ENCODE data around the gene CDK1. TPM values are rescaled to one million over a fixed set of nuclear protein-coding genes. Genes with fewer than 3 reads are reported as not detected.
"Not testable (repeated sequence)": the region's sequence is repeated elsewhere in the genome, so short reads cannot be mapped to it uniquely, and the experiment has no call there.

CDK1 gene
- total and polyA plus RNA-seq, 2 donors (not counting 3 experiments of a cell fraction or from before 2014, with no cell fraction given): 19.9 to 70.1 TPM

- Histone ChIP-seq H3K27ac (ENCODE audit: insufficient read depth, low read depth, low read length) (no peak overlapping the region), H3K4me1 (ENCODE audit: control insufficient read depth, extremely low read depth, insufficient read depth, low read length) (peaks cover 2% of the 10 kb centered on the region), H3K27me3 (ENCODE audit: control insufficient read depth in 2 of 2, insufficient read depth in 2 of 2, low read length in 2 of 2) (no peaks in the 10 kb centered on the region), H3K9me3 (replicated peaks; ENCODE audit: control insufficient read depth, insufficient read depth, low read length) (no peaks in the 10 kb centered on the region), H4K20me1 (replicated peaks; ENCODE audit: control insufficient read depth, extremely low read depth, insufficient read depth, low read length) (no peaks in the 10 kb centered on the region), H3K4me3 (replicated peaks in 1 of 3; ENCODE audit: insufficient read depth in 1 of 3, low read depth in 1 of 3, low read length in 3 of 3) (no peak overlapping the region), H3K79me2 (ENCODE audit: control insufficient read depth, insufficient read depth, low read length) (no peaks in the 10 kb centered on the region), H2AFZ (ENCODE audit: low read depth, low read length) (no peak overlapping the region), H3K4me2 (ENCODE audit: insufficient read depth, low read length) (no peak overlapping the region), H3K9ac (replicated peaks; ENCODE audit: extremely low read depth, insufficient read depth, low read length) (no peak overlapping the region), H3K36me3 (ENCODE audit: control insufficient read depth in 2 of 2, extremely low read depth in 1 of 2, insufficient read depth in 2 of 2, low read length in 2 of 2) (no peaks in the 10 kb centered on the region), H3K9me1 (replicated peaks; ENCODE audit: control insufficient read depth, extremely low read depth, insufficient read depth, low read length) (no peaks in the 10 kb centered on the region)
- intact Hi-C loops (cut with micrococcal nuclease): no loop called here
- TF ChIP-seq POLR2AphosphoS5 (IDR thresholded peaks at IDR 0.05; ENCODE audit: insufficient read depth, low read depth, low read length): no peak
- no peak for TF ChIP-seq GATA2 (IDR thresholded peaks at IDR 0.05; ENCODE audit: insufficient read depth, insufficient read length, low read depth, low read length)
- no peak for TF ChIP-seq POLR2A (IDR thresholded peaks at IDR 0.05; ENCODE audit: low read depth, low read length)
- TF ChIP-seq, protein P1, sequence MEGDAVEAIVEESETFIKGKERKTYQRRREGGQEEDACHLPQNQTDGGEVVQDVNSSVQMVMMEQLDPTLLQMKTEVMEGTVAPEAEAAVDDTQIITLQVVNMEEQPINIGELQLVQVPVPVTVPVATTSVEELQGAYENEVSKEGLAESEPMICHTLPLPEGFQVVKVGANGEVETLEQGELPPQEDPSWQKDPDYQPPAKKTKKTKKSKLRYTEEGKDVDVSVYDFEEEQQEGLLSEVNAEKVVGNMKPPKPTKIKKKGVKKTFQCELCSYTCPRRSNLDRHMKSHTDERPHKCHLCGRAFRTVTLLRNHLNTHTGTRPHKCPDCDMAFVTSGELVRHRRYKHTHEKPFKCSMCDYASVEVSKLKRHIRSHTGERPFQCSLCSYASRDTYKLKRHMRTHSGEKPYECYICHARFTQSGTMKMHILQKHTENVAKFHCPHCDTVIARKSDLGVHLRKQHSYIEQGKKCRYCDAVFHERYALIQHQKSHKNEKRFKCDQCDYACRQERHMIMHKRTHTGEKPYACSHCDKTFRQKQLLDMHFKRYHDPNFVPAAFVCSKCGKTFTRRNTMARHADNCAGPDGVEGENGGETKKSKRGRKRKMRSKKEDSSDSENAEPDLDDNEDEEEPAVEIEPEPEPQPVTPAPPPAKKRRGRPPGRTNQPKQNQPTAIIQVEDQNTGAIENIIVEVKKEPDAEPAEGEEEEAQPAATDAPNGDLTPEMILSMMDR (IDR thresholded peaks at IDR 0.05; ENCODE audit: extremely low read depth in 1 of 2, insufficient read depth in 1 of 2, low read depth in 1 of 2, low read length in 2 of 2): no peak
- no peak for DNase-seq (ENCODE audit: low read depth, low spot score)
- no TSS peak for BruUV-seq (replicated peaks)
- ChIA-PET POLR2A (no interaction called here), CTCF (interaction anchor here (1.4 to 3.2 kb wide), 2 partner anchors 14 to 800 kb away, joined by 3 to 10 read pairs; no protein-coding TSS in a partner anchor)
- dilution Hi-C loops (cut with MboI; ENCODE audit: extremely low pct_ligation_motif_present, low sequenced_read_pairs): no loop called here
- no peak for FAIRE-seq
Measured at GRCh38 chr10:60834401-60834800, 56.1 kb downstream of the CDK1 start.

DNA sequence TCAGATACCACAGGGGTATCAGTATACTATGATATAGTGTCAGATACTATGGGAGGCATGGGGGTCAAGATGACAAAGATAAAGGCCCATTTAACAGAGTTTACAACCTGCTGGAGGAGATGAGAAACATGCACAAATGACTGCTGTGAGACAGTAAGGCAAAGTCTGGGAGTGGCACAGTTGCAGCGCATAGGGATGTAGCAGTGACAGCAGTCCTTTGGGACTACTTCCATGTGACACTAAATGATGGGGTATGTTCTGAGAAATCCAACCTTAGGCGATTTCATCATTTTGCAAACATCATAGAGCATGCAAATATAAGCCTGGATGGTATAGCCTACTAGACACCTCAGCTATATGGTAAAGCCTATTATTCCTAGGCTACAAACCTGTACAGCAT is 56.8 kb downstream of the CDK1 start:
- no peak overlapping the region for H3K27ac ChIP-seq (ENCODE audit: insufficient read depth, low read depth, low read length)
- no TSS peak for BruUV-seq (replicated peaks)
- no peak overlapping the region for H2AFZ ChIP-seq (ENCODE audit: low read depth, low read length)
- H3K36me3 ChIP-seq (ENCODE audit: control insufficient read depth in 2 of 2, extremely low read depth in 1 of 2, insufficient read depth in 2 of 2, low read length in 2 of 2): no peaks in the 10 kb centered on the region
- H3K4me2 ChIP-seq (ENCODE audit: insufficient read depth, low read length): no peak overlapping the region
- dilution Hi-C loops (cut with MboI; ENCODE audit: extremely low pct_ligation_motif_present, low sequenced_read_pairs) (no loop called here), intact Hi-C loops (cut with micrococcal nuclease) (no loop called here)
- H3K79me2 ChIP-seq (ENCODE audit: control insufficient read depth, insufficient read depth, low read length): no peaks in the 10 kb centered on the region
- H3K4me1 ChIP-seq (ENCODE audit: control insufficient read depth, extremely low read depth, insufficient read depth, low read length): no peaks in the 10 kb centered on the region
- TF ChIP-seq, protein P2, sequence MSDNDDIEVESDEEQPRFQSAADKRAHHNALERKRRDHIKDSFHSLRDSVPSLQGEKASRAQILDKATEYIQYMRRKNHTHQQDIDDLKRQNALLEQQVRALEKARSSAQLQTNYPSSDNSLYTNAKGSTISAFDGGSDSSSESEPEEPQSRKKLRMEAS (IDR thresholded peaks at IDR 0.05; ENCODE audit: insufficient read depth, insufficient read length): no peak
- TF ChIP-seq, protein P1 (IDR thresholded peaks at IDR 0.05; ENCODE audit: extremely low read depth in 1 of 2, insufficient read depth in 1 of 2, low read depth in 1 of 2, low read length in 2 of 2): no peak
- TF ChIP-seq POLR2A (IDR thresholded peaks at IDR 0.05; ENCODE audit: low read depth, low read length) (no peak), GATA2 (IDR thresholded peaks at IDR 0.05; ENCODE audit: insufficient read depth, insufficient read length, low read depth, low read length) (no peak)
- POLR2A ChIA-PET: no interaction called here
- CTCF ChIA-PET: interaction anchor here (3.2 kb wide), 1 partner anchor 15 kb away, joined by 10 read pairs; no protein-coding TSS in a partner anchor
- H3K4me3 ChIP-seq (replicated peaks in 1 of 3; ENCODE audit: insufficient read depth in 1 of 3, low read depth in 1 of 3, low read length in 3 of 3): no peak overlapping the region
- H3K9me3 ChIP-seq (replicated peaks; ENCODE audit: control insufficient read depth, insufficient read depth, low read length): no peaks in the 10 kb centered on the region
- no peak for FAIRE-seq
- no peaks in the 10 kb centered on the region for H3K27me3 ChIP-seq (ENCODE audit: control insufficient read depth in 2 of 2, insufficient read depth in 2 of 2, low read length in 2 of 2)
- H4K20me1 ChIP-seq (replicated peaks; ENCODE audit: control insufficient read depth, extremely low read depth, insufficient read depth, low read length): no peaks in the 10 kb centered on the region
- H3K9me1 ChIP-seq (replicated peaks; ENCODE audit: control insufficient read depth, extremely low read depth, insufficient read depth, low read length): no peaks in the 10 kb centered on the region
- DNase-seq (ENCODE audit: low read depth, low spot score): no peak
- H3K9ac ChIP-seq (replicated peaks; ENCODE audit: extremely low read depth, insufficient read depth, low read length): no peak overlapping the region

GRCh38 chr10:60841227-60841626 is 62.9 kb downstream of the CDK1 start:
- H3K27me3 ChIP-seq (ENCODE audit: control insufficient read depth in 2 of 2, insufficient read depth in 2 of 2, low read length in 2 of 2); H3K4me1 ChIP-seq (ENCODE audit: control insufficient read depth, extremely low read depth, insufficient read depth, low read length); H3K9ac ChIP-seq (replicated peaks; ENCODE audit: extremely low read depth, insufficient read depth, low read length); intact Hi-C loops (cut with micrococcal nuclease); POLR2A ChIA-PET; H3K27ac ChIP-seq (ENCODE audit: insufficient read depth, low read depth, low read length); H4K20me1 ChIP-seq (replicated peaks; ENCODE audit: control insufficient read depth, extremely low read depth, insufficient read depth, low read length); H3K4me2 ChIP-seq (ENCODE audit: insufficient read depth, low read length); H3K4me3 ChIP-seq (replicated peaks in 1 of 3; ENCODE audit: insufficient read depth in 1 of 3, low read depth in 1 of 3, low read length in 3 of 3); dilution Hi-C loops (cut with MboI; ENCODE audit: extremely low pct_ligation_motif_present, low sequenced_read_pairs); FAIRE-seq; BruUV-seq (replicated peaks); H2AFZ ChIP-seq (ENCODE audit: low read depth, low read length); H3K79me2 ChIP-seq (ENCODE audit: control insufficient read depth, insufficient read depth, low read length); DNase-seq (ENCODE audit: low read depth, low spot score); H3K36me3 ChIP-seq (ENCODE audit: control insufficient read depth in 2 of 2, extremely low read depth in 1 of 2, insufficient read depth in 2 of 2, low read length in 2 of 2); H3K9me3 ChIP-seq (replicated peaks; ENCODE audit: control insufficient read depth, insufficient read depth, low read length); H3K9me1 ChIP-seq (replicated peaks; ENCODE audit: control insufficient read depth, extremely low read depth, insufficient read depth, low read length): not testable (repeated sequence)
- CTCF ChIA-PET: interaction anchor here (1.2 kb wide), 1 partner anchor 21 kb away, joined by 4 read pairs; no protein-coding TSS in a partner anchor

Measured in endothelial cell of umbilical vein (primary cell).